HepG2 (cell line): Measurements from ENCODE around the gene PCDHA9. TPM values are rescaled to one million over a fixed set of nuclear protein-coding genes. Genes with fewer than 3 reads are reported as not detected.

ENCODE experiments used
- GZF1 ChIP-seq: sonication (generic); formaldehyde crosslinking; IDR thresholded peaks from 2 replicates; pipeline ENCODE4 v1.5.1; 2020; ENCODE audit warnings: mild to moderate bottlenecking, missing genetic modification reagents
- ZNF281 ChIP-seq: sonication (generic); formaldehyde crosslinking; IDR thresholded peaks from 2 replicates; pipeline ENCODE4 v1.4.0; 2020; ENCODE audit warnings: missing genetic modification reagents, borderline replicate concordance
- ZNF816 ChIP-seq: sonication (generic); formaldehyde crosslinking; IDR thresholded peaks from 2 replicates; pipeline ENCODE4 v1.8.0; 2022; ENCODE audit warnings: missing genetic modification reagents, mild to moderate bottlenecking, borderline replicate concordance
- ZNF891 ChIP-seq: sonication (generic); formaldehyde crosslinking; IDR thresholded peaks from 2 replicates; pipeline ENCODE4 v1.5.0; 2020; ENCODE audit warnings: mild to moderate bottlenecking, missing genetic modification reagents
- polyA plus RNA-seq, 8 experiments: library from polyadenylated mRNA; depleted of rRNA in 3 of 8; stranded (reverse) in 7 of 8; unstranded in 1 of 8; fragments of >200 nt; fragmentation: Illumina TruSeq in 4 of 8; extraction: Trizol in 4 of 8; gene quantifications; 2 replicates each; pipeline versions ENCODE4 v1.2.1 to v1.2.3, GENCODE V29; 2011 to 2016; ENCODE audit warnings: low read depth in 4 of 8, missing spikeins in 1 of 8, mixed read lengths in 1 of 8; ENCODE audit not compliant: insufficient read depth in 1 of 8
- total RNA-seq, 5 experiments: library from RNA; depleted of rRNA; stranded (reverse); fragments of >200 nt; fragmentation: Illumina TruSeq; extraction: Trizol; gene quantifications; 2 replicates each; pipeline ENCODE4 v1.2.3, GENCODE V29; 2016; ENCODE audit warnings: low read depth in 1 of 5
- TF ChIP-seq, protein P1 (sequence below): sonication (generic); formaldehyde crosslinking; IDR thresholded peaks from 2 replicates; pipeline ENCODE4 v1.5.0; 2020; ENCODE audit warnings: mild to moderate bottlenecking, missing genetic modification reagents
- TF ChIP-seq, protein P2 (sequence below): sonication (generic); formaldehyde crosslinking; IDR thresholded peaks from 2 replicates; pipeline ENCODE4 v1.5.0; 2020; ENCODE audit warnings: mild to moderate bottlenecking, low read depth, missing genetic modification reagents, borderline replicate concordance

Gene PCDHA9
- total and polyA plus RNA-seq, 2 of the 13 experiments (the other 11 are each of a cell fraction or from before 2014, with no cell fraction given), result 0.03 TPM; not detected in 1

DNA sequence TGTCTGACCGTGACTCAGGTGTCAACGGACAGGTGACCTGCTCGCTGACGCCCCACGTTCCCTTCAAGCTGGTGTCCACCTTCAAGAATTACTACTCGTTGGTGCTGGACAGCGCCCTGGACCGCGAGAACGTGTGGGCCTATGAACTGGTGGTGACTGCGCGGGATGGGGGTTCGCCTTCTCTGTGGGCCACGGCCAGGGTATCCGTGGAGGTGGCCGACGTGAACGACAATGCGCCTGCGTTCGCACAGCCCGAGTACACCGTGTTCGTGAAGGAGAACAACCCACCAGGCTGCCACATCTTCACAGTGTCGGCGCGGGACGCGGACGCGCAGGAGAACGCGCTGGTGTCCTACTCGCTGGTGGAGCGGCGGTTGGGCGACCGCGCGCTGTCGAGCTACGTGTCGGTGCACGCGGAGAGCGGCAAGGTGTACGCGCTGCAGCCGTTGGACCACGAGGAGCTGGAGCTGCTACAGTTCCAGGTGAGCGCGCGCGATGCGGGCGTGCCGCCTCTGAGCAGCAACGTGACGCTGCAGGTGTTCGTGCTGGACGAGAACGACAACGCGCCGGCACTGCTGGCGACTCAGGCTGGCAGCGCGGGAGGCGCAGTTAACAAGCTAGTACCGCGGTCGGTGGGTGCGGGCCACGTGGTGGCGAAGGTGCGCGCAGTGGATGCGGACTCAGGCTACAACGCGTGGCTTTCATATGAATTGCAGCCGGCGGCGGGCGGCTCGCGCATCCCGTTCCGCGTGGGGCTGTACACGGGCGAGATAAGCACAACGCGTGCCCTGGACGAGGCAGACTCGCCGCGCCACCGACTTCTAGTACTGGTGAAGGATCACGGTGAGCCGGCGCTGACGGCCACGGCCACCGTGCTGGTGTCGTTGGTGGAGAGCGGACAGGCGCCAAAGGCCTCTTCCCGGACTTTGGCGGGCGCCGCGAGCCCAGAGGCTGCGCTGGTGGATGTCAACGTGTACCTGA is 22.3 kb downstream of the PCDHA9 start (continued):
- TF ChIP-seq, protein P1, sequence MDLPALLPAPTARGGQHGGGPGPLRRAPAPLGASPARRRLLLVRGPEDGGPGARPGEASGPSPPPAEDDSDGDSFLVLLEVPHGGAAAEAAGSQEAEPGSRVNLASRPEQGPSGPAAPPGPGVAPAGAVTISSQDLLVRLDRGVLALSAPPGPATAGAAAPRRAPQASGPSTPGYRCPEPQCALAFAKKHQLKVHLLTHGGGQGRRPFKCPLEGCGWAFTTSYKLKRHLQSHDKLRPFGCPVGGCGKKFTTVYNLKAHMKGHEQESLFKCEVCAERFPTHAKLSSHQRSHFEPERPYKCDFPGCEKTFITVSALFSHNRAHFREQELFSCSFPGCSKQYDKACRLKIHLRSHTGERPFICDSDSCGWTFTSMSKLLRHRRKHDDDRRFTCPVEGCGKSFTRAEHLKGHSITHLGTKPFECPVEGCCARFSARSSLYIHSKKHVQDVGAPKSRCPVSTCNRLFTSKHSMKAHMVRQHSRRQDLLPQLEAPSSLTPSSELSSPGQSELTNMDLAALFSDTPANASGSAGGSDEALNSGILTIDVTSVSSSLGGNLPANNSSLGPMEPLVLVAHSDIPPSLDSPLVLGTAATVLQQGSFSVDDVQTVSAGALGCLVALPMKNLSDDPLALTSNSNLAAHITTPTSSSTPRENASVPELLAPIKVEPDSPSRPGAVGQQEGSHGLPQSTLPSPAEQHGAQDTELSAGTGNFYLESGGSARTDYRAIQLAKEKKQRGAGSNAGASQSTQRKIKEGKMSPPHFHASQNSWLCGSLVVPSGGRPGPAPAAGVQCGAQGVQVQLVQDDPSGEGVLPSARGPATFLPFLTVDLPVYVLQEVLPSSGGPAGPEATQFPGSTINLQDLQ, result no peak
- no peak for TF ChIP-seq ZNF281 (CRISPR knock-in tag)
- TF ChIP-seq ZNF891, result no peak
- no peak for TF ChIP-seq ZNF816 (CRISPR knock-in tag)
- no peak for TF ChIP-seq GZF1 (CRISPR knock-in tag)
- TF ChIP-seq, protein P2, sequence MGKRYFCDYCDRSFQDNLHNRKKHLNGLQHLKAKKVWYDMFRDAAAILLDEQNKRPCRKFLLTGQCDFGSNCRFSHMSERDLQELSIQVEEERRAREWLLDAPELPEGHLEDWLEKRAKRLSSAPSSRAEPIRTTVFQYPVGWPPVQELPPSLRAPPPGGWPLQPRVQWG (CRISPR knock-in tag), result no peak
- TF ChIP-seq, all 625 proteins: peak for 0
